GM12801 (cell line): ENCODE data around the gene ABCG2.

Source experiments
- CTCF ChIP-seq: IDR thresholded peaks from one replicate; pipeline ENCODE4 v1.5.1; 2011; ENCODE audit warnings: control low read depth; ENCODE audit not compliant: insufficient read length; ENCODE audit errors: extremely low read depth

Gene ABCG2

GRCh38 chr4:88185906-88186305, 27.5 kb upstream of the ABCG2 start:
- TF ChIP-seq CTCF, result no peak

- no peak for TF ChIP-seq CTCF
Measured at GRCh38 chr4:88179261-88179660, 20.8 kb upstream of the ABCG2 start.

- no peak for TF ChIP-seq CTCF
Measured at GRCh38 chr4:88178626-88179231, 20.3 kb upstream of the ABCG2 start.

GRCh38 chr4:88177983-88178625, 19.7 kb upstream of the ABCG2 start:
- no peak for TF ChIP-seq CTCF

- TF ChIP-seq CTCF, result no peak
Measured at GRCh38 chr4:88172987-88173386, 14.5 kb upstream of the ABCG2 start.

GRCh38 chr4:88171206-88171605, 12.8 kb upstream of the ABCG2 start:
- no peak for TF ChIP-seq CTCF

- TF ChIP-seq CTCF, result no peak
Measured at GRCh38 chr4:88169298-88169697, 10.9 kb upstream of the ABCG2 start.
